Muscle of back (tissue), 11 donors: ENCODE data around the gene AHCY. TPM values are rescaled to one million over a fixed set of nuclear protein-coding genes. Genes with fewer than 3 reads are reported as not detected.
"Not testable (repeated sequence)": the region's sequence is repeated elsewhere in the genome, so short reads cannot be mapped to it uniquely, and the experiment has no call there.

Experiments
- DNase-seq, 3 donors: peaks; one replicate each; pipeline versions ENCODE4 v3.0.0 to v3.0.0-alpha.2; 2013
- polyA plus RNA-seq, 10 donors: library from polyadenylated mRNA; unstranded; fragments of 120-200 nt; gene quantifications; one replicate each; pipeline ENCODE4 v1.2.1, GENCODE V29; 2013; ENCODE audit not compliant: insufficient read length in 10 of 10

The AHCY gene
- polyA plus RNA-seq, 10 donors: 126 to 214 (median 196) TPM

DNA sequence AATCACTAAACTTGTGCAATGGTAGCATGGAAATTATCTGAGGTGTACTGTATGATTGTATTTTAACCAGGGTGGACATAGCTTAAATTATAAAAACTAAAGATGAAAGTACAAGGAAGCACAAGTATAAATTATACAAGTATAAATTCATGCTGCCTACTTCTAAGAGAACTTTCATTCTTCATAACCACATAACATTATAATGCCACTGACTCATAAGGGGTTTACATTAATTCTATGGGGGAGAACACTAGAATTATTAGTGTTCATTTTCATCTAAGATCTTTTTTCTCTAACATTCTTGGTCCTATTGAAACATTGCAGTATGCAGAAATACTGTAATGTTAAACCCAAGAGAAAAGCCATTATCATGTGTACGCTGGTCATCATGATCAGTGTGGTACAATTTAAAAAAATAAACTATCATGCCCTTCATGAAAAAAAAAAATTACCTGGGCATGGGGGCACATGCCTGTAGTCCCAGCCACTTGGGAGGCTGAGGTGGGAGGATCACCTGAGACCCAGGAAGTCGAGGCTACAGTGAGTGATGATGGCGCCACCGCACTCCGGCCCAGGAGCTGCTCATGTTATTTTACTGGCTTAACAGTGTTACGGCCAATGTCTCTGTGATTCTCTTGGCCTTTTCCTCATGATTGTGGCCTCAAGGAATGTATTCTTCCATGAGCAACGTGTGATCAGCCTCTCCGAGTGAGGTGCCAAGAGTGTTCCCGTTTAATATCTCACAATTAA is 25.9 kb upstream of the AHCY start:
- no peak for DNase-seq

DNA sequence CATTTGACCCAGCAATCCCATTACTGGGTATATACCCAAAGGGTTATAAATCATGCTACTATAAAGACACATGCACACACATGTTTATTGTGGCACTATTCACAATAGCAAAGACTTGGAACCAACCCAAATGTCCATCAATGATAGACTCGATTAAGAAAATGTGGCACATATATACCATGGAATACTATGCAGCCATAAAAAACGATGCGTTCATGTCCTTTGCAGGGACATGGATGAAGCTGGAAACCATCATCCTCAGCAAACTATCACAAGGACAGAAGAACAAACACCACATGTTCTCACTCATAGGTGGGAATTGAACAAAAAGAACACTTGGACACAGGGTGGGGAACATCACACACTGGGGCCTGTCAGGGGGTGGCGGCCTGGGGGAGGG is 25.1 kb upstream of the AHCY start:
- DNase-seq: not testable (repeated sequence)

DNA sequence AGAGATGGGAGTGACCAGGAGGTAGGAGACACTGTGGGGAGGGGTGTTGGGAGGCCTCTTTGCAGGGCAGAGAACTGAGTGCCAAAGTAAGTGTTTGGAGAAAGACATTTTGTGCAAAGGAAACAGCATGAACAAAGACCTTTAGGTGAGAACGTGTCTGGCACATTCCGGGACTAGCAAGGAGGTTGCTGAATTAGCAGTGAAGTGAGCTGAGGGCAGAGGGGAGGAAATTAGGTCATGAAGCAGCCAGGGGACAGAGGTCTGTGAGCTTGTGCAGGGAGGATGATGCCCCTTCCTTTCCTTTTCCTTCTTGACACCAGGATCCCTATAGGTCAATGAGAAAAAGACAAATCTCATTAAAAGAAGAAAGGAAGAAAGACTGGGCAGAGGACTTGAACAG is 21.4 kb upstream of the AHCY start:
- DNase-seq: no peak

DNA sequence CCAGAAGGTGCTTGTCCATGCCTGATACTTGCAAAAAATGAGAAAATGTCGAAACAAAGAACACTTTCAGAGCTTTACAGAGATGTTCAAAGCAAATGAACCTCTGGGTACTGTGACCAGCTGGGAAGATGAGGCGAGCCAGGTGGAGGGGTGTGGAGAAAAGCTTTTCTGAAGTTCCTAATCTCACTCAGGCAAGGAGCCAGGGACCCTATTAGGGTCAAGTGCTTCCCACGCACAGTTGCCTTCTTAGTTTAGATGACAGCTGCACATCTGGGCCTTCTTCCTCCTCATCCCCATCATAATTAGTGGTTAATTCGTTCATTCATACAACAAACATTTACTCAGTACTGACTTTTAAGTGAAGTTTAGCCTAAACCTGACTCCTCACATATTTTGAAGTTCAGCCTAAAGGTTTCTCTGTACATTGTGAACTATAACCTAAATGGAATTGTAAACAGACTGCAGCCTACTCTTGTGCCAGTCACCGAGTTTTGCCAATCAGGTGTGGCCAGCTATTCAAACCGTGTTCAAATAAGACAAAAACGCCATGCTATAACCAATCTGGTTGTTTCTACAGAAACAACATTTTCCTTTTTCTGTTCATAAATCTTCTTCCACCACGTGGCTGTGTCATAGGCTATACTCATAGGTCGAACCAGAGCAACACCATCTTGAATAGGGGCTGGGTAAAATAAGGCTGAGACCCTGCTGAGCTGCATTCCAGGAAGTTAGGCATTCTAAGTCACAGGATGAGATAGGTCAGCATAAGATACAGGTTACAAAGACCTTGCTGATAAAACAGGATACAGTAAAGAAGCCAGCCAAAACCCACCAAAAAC is 19.3 kb upstream of the AHCY start:
- DNase-seq: no peak

DNA sequence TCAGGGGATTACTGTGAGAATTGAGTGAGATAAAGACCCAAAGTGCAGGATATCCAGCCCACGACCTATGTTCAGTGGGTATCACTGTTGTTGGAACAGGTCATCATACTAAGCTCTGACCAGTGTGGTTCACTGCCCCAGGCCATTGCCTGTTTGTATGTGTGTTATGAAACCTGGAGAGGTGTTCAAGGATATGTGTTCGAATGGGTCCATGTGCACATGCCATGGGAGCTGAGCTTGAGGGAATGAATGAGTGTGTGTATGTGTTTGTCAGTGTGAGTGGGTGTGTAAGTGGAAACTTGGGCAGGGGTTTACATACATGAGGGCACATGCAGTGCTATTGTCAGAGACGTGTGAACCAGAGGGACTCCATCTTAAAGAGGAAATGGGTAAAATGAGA is 17.7 kb upstream of the AHCY start:
- no peak for DNase-seq

DNA sequence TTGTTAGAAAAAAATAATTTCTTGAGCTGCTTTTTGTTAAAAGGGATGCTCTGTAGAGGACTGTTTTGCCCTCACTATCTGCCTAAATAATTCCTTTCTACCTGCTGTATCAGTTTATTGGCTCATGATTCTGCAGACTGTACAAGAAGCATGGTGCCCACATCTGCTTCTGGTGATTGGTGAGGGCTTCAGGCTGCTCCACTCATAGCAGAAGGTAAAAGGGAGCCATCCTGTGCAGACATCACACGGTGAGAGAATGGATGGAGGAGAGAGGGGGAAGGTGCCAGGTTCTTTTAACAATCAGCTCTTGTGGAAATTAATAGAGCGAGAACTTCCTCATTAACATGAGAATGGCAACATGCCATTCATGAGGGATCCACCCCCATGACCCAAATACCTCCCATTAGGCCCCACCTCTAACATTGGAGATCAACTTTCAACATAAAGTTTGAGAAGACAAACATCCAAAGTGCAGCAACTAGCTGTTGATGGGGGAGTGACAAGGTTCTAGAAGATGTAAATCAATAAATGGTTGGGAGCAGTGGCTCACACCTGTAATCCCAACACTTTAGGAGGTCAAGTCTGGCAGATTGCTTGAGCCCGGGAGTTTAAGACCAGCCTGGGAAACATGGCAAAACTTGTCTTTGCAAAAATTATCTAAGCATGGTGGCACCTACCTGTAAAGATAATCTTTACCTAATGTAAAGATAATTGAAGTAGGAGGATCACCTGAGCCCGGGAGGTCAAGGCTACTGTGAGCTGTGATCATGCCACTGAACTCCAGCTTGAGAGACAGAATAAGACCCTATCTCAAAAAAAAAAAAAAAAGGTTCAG is 15.7 kb upstream of the AHCY start:
- no peak for DNase-seq

DNA sequence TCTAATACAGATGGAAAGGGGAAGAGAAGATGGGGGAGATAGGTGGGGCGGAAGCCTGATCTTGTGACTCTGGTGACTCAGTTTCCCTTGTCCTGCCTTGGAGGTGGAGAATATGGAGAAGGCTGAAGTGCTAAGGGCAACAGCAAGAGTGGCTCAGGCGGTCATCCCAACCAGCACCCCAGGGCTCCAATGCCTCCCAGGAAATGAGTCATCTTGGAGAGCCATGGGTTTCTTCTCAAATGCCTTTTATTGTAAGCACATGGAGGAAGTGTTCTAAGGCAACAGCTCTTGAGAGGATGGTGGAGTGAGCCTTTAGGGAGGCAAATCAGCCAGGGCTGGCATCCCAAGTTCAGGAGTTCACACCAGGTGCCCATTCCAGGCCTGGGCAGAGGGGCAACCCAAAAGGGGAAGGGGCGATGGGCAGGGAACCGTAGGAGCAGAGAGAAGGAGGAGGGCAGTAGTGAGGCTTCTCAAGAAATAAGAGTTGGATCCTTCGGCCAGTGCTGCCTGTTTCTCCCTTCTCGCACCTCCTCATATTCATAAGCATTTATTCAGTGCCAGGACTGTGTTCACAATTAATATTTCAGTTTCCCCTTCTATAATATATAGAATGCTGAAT is 13.2 kb upstream of the AHCY start:
- no peak for DNase-seq

DNA sequence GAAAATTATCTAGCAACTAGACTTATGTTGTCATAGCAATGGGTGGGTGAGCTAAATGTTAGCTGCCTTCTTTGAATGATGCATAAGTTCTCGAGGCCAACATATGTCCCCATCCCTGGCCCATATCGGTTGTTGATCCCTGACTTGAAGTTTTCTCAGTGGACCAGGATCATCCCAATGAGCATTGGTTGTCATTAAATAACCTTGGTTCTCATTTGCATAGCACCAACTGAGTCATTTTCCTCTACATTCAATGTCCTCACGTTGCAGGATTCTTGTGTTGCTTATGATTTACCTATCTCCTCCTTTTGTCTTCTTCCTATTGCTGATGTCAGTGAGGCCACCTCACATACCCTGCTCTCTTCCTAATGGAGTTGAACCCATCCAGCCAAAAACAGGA is 12.1 kb upstream of the AHCY start:
- no peak for DNase-seq

DNA sequence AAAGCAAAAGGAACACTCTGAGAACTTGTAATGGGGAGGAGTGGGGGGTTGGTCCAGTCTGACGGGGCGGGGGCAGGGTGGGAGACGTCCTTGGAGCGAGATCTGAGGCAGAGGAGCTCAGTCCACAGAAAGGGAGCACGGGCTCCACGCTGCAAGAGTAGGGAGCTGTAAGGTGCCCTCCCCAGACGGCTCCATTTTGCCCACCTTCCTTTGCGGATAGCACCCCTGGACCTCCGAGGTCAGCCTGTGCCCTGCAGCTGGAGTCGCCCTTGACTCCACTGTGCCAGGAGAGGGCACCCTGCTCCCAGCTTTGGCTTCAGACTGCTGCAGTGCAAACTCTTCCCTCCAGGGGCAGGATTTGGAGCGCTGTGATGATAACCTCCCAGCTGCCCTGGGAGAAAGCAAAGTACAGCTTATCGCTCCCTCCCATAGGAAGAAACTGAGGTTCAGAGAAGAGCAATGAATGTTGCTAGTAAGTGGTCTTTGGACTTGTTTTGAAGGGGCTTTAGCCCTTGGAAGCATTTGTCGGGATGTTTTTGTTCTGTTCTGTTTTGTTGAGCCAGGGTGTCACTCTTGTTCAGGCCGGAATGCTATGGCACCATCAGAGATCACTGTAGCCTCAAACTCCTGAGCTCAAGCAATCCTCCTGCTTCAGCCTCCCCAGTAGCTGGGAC is 9.5 kb upstream of the AHCY start:
- DNase-seq: peak; percentile 80 to 91 (median 85)

DNA sequence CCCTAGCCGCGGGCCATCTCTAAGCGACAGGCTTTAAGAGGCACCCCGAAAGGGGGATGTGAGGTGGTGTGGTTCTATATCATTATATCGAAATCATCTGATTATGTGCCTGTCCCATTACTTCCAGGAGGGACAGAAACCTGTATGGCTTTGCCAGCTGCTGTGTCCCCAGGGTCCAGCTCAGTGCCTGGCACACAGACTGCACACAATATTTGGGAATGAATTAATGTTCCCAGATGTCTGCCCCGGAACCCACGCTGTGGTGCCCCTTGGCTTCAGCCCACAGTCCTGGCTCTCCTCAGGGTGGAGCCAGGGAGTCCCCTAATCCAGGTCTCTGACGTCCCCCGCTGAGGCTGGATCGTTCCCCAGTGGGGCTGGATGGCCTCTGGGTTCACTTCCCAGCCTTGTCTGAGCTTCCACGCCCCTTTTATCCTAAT is 8.9 kb upstream of the AHCY start:
- peak in 1 of 3 donors; percentile 28 for DNase-seq

DNA sequence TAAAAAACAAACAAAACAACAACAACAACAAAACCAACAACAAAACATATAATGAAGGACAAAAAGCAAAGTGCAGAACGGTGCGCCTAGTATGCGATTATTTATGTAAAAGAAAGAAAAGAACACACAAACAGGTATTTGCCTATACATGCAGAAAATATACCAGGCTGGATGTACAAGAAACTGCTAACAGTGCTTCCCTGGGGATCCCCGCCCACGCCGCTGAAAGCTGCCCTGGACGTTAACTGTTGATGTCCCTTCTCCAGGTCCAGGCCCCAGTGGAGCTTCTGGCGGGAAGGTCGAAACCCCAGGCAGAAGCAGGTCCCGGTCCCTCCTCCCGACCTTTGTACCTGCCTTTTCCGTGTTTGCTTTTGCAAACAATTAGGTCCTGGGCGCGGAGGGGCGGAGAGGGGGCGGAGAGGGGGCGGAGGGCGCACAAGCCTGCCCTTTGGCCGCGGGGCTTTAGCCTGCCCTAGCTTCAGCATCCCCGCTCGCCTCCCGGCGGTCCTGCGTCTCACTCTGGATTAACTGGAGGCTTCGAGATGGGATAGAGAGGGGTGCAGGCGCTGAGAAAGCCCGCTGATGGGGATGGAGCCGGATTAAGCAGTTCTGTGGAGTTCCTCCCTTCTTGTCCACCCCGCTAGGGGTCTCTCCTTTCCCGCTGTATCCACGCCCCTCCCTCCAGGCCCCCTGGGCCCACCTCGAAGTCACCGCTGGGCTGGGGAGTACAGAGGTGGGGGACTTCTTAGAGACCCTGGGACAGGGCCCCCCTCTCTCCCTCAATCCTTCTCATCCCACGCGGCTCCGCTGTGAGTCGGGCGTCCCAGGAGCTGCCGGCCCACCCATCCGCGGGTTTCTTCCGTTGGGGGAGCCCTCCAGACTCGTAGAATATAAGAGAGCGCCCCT is 8.2 kb upstream of the AHCY start:
- DNase-seq: peak in 1 of 3 donors; percentile 54

DNA sequence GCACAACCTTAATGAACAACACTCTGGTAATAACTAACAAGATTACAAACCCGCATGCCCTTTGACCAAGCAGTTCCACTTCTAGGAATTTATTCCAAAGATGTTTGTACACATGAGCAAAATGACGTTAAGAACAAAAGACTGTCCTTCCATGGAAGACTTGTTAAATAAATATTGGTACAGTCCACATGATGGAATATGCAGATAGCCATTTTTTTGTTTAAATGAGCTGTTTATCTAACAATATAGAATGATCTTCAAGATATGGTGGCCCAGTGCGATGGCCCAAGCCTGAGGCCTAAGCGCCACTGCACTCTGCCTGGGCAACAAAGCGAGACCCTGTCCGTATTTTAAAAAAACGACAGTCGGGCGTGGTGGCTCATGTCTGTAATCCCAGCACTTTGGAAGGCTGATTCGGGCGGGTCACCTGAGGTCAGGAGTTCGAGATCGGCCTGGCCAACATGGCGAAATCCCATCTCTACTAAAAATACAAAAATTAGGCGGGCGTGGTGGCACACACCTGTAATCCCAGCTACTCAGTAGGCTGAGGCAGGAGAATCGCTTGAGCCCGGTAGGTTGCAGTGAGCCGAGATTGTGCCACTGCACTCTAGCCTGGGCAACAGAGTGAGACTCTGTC is 7.4 kb upstream of the AHCY start:
- no peak for DNase-seq

DNA sequence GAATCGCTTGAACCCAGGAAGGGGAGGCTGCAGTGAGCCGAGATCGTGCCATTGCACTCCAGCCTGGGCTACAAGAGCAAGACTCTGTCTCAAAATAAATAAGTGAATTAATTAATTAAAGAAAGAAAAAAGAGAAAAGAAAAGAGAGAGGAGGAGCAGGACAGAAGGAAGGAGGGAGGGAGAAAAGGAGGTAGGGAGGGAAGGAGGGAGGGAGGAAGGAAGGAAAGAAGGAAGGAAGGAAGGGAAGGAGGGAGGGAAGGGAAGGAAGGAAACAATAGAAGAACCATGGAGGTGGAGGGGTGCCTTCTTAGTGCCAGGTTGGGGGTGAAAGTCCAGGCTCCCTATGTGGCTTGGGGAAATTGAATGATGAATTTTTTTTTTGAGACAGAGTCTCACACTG is 6.5 kb upstream of the AHCY start:
- DNase-seq: no peak

DNA sequence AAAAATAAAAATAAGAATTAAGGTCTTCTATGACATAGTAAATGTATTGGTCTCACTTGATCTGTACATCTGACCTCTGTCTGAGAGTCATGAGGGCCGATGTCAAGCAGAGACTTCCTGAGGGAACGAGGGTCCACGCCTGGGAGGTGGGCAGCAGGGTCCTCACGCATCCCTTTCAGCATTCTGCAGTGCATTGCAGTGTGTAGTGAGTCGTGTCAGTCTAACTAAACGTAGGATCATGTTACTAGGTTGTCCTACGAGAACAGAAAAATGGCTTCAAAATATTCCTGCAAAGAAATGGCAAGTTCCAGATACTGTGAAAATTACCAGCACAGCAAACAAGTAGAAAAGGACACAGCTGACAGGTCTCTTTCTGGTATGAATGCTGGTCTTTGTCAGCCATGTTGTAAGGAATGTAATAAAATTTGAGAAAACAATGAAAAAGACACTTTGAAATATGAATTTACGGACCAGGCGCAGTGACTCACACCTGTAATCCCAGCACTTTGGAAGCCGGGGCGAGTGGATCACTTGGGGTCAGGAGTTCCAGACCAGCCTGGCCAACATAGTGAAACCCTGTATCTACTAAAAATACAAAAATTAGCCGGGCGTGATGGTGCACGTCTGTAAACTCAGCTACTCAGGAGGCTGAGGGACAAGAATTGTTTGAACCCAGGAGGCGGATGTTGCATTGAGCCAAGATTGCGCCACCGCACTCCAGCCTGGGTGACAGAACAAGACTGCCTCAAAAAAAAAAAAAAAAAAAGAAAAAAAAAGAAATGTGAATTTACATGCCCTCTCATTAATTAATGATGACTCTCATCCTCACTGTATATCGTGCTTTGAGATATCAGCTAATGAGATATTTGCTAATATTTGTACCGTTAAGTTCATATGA is 2.4 kb upstream of the AHCY start:
- no peak for DNase-seq

DNA sequence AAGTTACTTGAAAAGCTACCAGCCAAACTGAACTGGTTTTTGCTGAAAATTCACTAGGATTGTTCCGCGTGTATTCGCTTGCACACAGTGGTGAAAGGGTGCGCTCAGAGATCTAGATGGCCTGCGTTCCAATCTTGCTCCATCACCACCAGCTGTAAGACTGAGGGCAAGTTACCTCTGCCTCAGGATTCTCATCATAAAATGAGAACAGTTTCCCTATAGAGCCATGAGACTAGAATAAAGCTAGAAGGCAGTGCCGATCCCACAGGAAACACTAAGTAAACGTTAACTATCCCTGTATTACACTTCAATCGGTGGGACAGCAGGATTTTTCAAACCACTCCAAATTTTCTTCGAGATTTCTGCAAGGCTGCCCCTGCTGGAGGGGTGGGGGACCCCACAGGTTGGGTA is 838 bp downstream of the AHCY start:
- DNase-seq: no peak

DNA sequence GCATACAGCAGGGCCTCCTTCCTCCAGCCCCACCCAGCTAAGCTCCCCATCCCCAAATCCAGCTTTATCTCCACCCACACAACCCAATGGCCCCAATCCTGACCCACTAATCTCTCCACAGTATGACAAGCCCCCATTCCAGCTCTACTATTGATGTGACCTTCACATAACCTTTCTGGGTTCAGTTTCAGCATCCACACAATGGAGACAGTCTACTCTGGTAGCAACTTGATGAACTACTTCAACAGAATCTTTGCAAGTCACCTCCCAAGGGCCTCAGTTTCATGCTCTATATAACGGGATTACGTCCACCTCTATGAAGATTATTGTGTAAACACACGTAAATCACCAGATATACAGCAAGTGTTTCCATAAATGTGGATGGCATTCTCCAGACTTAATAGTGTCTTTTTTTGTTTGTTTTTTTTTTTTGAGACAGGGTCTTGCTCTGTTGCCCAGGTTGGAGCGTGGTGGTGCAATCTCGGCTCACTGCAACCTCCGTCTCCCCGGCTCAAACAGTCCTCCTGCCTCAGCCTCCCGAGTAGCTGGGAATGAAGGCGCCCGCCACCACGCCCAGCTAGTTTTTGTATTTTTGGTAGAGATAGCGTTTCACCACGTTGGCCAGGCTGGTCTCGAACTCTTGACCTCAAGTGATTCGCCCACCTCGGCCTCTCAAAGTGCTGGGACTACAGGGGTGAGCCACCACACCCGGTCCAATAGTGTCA is 1.4 kb downstream of the AHCY start:
- DNase-seq: no peak

DNA sequence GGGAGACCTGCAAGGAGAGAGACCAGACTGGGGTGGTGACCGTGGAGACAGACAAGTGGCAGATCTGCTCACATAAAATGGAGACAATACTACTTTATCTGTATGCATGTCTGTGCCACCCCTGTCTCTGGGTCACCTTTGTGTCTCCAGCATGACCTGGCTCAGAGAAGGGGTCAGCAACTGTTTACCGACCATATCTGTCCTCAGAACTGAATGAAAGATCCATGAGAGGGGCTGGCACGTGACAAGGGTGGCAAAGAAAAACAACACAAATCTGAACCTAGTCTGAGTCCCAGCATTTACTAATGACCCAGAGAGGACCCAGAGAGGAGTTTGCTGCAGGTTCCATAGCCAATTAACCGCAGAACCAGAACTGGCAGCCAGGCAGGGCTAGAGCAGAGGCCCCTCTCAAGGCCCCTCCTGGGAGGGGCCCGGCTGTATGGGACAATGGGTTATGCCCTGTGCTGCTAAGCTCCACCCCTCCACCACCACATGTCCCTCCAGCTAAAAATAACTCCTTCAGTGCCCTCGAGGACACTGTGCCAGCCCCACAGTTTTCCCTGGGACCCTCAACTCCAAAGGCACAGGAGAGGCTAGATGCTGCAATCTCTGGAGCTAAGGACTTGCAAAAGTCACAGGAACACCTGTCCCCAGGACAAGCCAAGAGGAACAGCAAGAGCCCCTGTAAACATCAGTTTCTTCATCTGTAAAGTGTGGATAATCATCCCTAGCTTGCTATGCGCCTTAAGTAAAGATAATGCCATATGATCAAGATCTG is 2.2 kb downstream of the AHCY start:
- DNase-seq: peak in 1 of 3 donors; percentile 23
